Tibial artery (tissue), 4 donors: Measurements from ENCODE around the gene TEX2.

Experiments used
- DNase-seq, 2 donors: peaks; one replicate each; pipeline ENCODE4 v3.0.0-alpha.2; 2019
- H3K27ac ChIP-seq, 2 donors: fragments of 200-600 bp; sonication (generic) in 1 of 2; 1 replicate in 1 of 2; 2 replicates in 1 of 2; pipeline ENCODE4 v1.5.1; 2018 to 2019; ENCODE audit warnings: mild to moderate bottlenecking in 1 of 2
- H3K27me3 ChIP-seq, 2 donors: fragments of 200-600 bp; sonication (generic) in 1 of 2; one replicate each; pipeline versions ENCODE4 v1.5.1 to v1.6.0; 2016 to 2019
- H3K36me3 ChIP-seq, 3 donors: fragments of 200-600 bp; sonication (generic) in 2 of 3; one replicate each; pipeline ENCODE4 v1.5.1; 2016 to 2019; ENCODE audit warnings: mild to moderate bottlenecking in 2 of 3
- H3K4me1 ChIP-seq, 4 donors: fragments of 200-600 bp; sonication (generic) in 2 of 4; 1 replicate in 3 of 4; 2 replicates in 1 of 4; pipeline ENCODE4 v1.5.1; 2016 to 2019
- H3K4me3 ChIP-seq, 2 donors: fragments of 200-600 bp; sonication (generic) in 1 of 2; 1 replicate in 1 of 2; 2 replicates in 1 of 2; pipeline ENCODE4 v1.5.1; 2018 to 2019; ENCODE audit warnings: mild to moderate bottlenecking in 2 of 2
- H3K9me3 ChIP-seq, 3 donors: fragments of 200-600 bp; sonication (generic) in 1 of 3; one replicate each; pipeline ENCODE4 v1.5.1; 2016 to 2019
- CTCF ChIP-seq, 2 experiments: fragments of 200-600 bp in 1 of 2; fragments of 450-650 bp in 1 of 2; IDR thresholded peaks; one replicate each; pipeline ENCODE4 v1.5.1; 2017 to 2019; ENCODE audit warnings: antibody characterized with exemption in 2 of 2, mild to moderate bottlenecking in 1 of 2, moderate library complexity in 1 of 2
- intact Hi-C: fragments of 100-400 bp; cut with DNase I; formaldehyde crosslinking; loops from one replicate; pipeline ENCODE4 v1.15.0; 2023; ENCODE audit warnings: low total_unique reads

Gene TEX2

GRCh38 chr17:64134216-64134970 lies 128.7 kb downstream of the TEX2 start:
- no peak for TF ChIP-seq CTCF (IDR thresholded peaks at IDR 0.05)
- Histone ChIP-seq H3K27me3 (no peaks in the 10 kb centered on the region), H3K4me3 (no peak overlapping the region), H3K36me3 (no peaks in the 10 kb centered on the region), H3K9me3 (no peaks in the 10 kb centered on the region), H3K4me1 (peaks cover 0 to 13% (median 7%) of the 10 kb centered on the region in 4 donors), H3K27ac (no peak overlapping the region)
- intact Hi-C loops, result loop anchor here (5.0 to 10.0 kb wide), 2 partner anchors 70 to 107 kb away; no protein-coding TSS in a partner anchor
- DNase-seq, result no peak

GRCh38 chr17:64133546-64134215 lies 129.4 kb downstream of the TEX2 start:
- H3K27ac ChIP-seq, result no peak overlapping the region
- TF ChIP-seq CTCF (IDR thresholded peaks at IDR 0.05), result peak; percentile 62 to 79
- H3K36me3 ChIP-seq, result no peaks in the 10 kb centered on the region
- H3K9me3 ChIP-seq, result no peaks in the 10 kb centered on the region
- no peak overlapping the region for H3K4me3 ChIP-seq
- intact Hi-C loops, result loop anchor here (5.0 to 10.0 kb wide), 2 partner anchors 69 to 106 kb away; no protein-coding TSS in a partner anchor
- H3K4me1 ChIP-seq, result peaks cover 0 to 17% (median 10%) of the 10 kb centered on the region in 4 donors
- H3K27me3 ChIP-seq, result no peaks in the 10 kb centered on the region
- no peak for DNase-seq

GRCh38 chr17:64131606-64132270 lies 131.3 kb downstream of the TEX2 start:
- Histone ChIP-seq H3K27ac (peak overlapping the region; percentile 98 to 99), H3K9me3 (no peaks in the 10 kb centered on the region), H3K27me3 (no peaks in the 10 kb centered on the region), H3K4me1 (peaks cover 0 to 32% (median 15%) of the 10 kb centered on the region in 4 donors), H3K4me3 (no peak overlapping the region), H3K36me3 (no peaks in the 10 kb centered on the region)
- no peak for TF ChIP-seq CTCF (IDR thresholded peaks at IDR 0.05)
- DNase-seq, result no peak
- intact Hi-C loops, result loop anchor here (5.0 to 10.0 kb wide), 2 partner anchors 67 to 104 kb away; no protein-coding TSS in a partner anchor

GRCh38 chr17:64130559-64131001 lies 132.5 kb downstream of the TEX2 start:
- Histone ChIP-seq H3K27me3 (no peaks in the 10 kb centered on the region), H3K9me3 (no peaks in the 10 kb centered on the region), H3K36me3 (no peaks in the 10 kb centered on the region), H3K27ac (peak overlapping the region; percentile 98 to 99), H3K4me3 (peak overlapping the region; percentile 92 to 95), H3K4me1 (peaks cover 0 to 36% (median 15%) of the 10 kb centered on the region in 4 donors)
- intact Hi-C loops, result loop anchor here (5.0 to 10.0 kb wide), 2 partner anchors 66 to 103 kb away; no protein-coding TSS in a partner anchor
- DNase-seq, result peak; percentile 54 to 80
- TF ChIP-seq CTCF (IDR thresholded peaks at IDR 0.05), result no peak

GRCh38 chr17:64129765-64130558 lies 133.1 kb downstream of the TEX2 start, which contains the start of gene ERN1:
TSS of gene ERN1 (minus strand) at chr17:64130144. CDS start at chr17:64130029, 115 bp downstream.
- no peak for TF ChIP-seq CTCF (IDR thresholded peaks at IDR 0.05)

More at GRCh38 chr17:64129765-64130558, 133.1 kb downstream of the TEX2 start, which contains the start of gene ERN1:
- Histone ChIP-seq H3K36me3 (no peaks in the 10 kb centered on the region), H3K27ac (peak within 1 kb of the TSS; percentile 98 to 99), H3K9me3 (no peaks in the 10 kb centered on the region), H3K27me3 (no peaks in the 10 kb centered on the region), H3K4me3 (peak within 1 kb of the TSS; percentile 92 to 95), H3K4me1 (peaks cover 0 to 36% (median 15%) of the 10 kb centered on the region in 4 donors)
- DNase-seq, result peak; percentile 93 to 96
- intact Hi-C loops, result loop anchor here (5.0 to 10.0 kb wide), 2 partner anchors 65 to 103 kb away; no protein-coding TSS in a partner anchor
